GM23338 (cell line): ENCODE data around the gene CCDC181. TPM values are rescaled to one million over a fixed set of nuclear protein-coding genes. Genes with fewer than 3 reads are reported as not detected.

Source experiments
- ATAC-seq: fragments of 200-7000 bp; cut with Tn5 transposase; 3 replicates; pipeline ENCODE4 v1.9.1; 2020
- DNase-seq: peaks from one replicate; pipeline ENCODE4 v3.0.0-alpha.2; 2015; ENCODE audit warnings: low spot score
- H2AFZ ChIP-seq: fragments of 200-600 bp; sonication (generic); 2 replicates; pipeline ENCODE4 v1.8.0; 2016; ENCODE audit warnings: antibody characterized with exemption, mild to moderate bottlenecking, moderate library complexity
- H3F3A ChIP-seq: fragments of 200-600 bp; sonication (generic); replicated peaks from 2 replicates; pipeline ENCODE4 v1.8.0; 2017; ENCODE audit warnings: antibody characterized with exemption, mixed run types, low read depth
- H3K27ac ChIP-seq: fragments of 200-600 bp; sonication (generic); 2 replicates; pipeline ENCODE4 v1.6.1; 2016; ENCODE audit warnings: low read depth
- H3K27me3 ChIP-seq: fragments of 200-600 bp; sonication (generic); 2 replicates; pipeline ENCODE4 v1.8.0; 2016; ENCODE audit warnings: mild to moderate bottlenecking, mixed run types, moderate library complexity; ENCODE audit not compliant: insufficient read depth
- H3K36me3 ChIP-seq: fragments of 200-600 bp; sonication (generic); 2 replicates; pipeline ENCODE4 v1.8.0; 2016; ENCODE audit warnings: mild to moderate bottlenecking; ENCODE audit not compliant: insufficient read depth
- H3K4me1 ChIP-seq: fragments of 200-600 bp; sonication (generic); 2 replicates; pipeline ENCODE4 v1.8.0; 2016; ENCODE audit warnings: mild to moderate bottlenecking, moderate library complexity; ENCODE audit not compliant: insufficient read depth
- H3K4me2 ChIP-seq: fragments of 200-600 bp; sonication (generic); 2 replicates; pipeline ENCODE4 v1.7.1; 2017; ENCODE audit warnings: mixed run types
- H3K4me3 ChIP-seq: fragments of 200-600 bp; sonication (generic); 2 replicates; pipeline ENCODE4 v1.6.1; 2016; ENCODE audit warnings: mixed run types
- H3K79me2 ChIP-seq: fragments of 200-600 bp; sonication (generic); replicated peaks from 2 replicates; pipeline ENCODE4 v1.8.0; 2017; ENCODE audit warnings: mild to moderate bottlenecking; ENCODE audit not compliant: insufficient read depth
- H3K9me2 ChIP-seq: fragments of 200-600 bp; sonication (generic); 2 replicates; pipeline ENCODE4 v1.8.0; 2017; ENCODE audit not compliant: insufficient read depth
- H4K20me1 ChIP-seq: fragments of 200-600 bp; sonication (generic); replicated peaks from 2 replicates; pipeline ENCODE4 v1.8.0; 2017; ENCODE audit warnings: mild to moderate bottlenecking; ENCODE audit not compliant: insufficient read depth
- H3K27ac Mint-ChIP-seq: 2 replicates; pipeline ENCODE4 v1.8.0; 2020; ENCODE audit warnings: inconsistent platforms, mild to moderate bottlenecking, moderate library complexity, mixed read lengths
- H3K27me3 Mint-ChIP-seq: 3 replicates; pipeline ENCODE4 v1.8.0; 2022; ENCODE audit warnings: low read depth, mild to moderate bottlenecking, moderate library complexity, mixed read lengths, inconsistent platforms; ENCODE audit not compliant: insufficient read depth, poor library complexity
- H3K36me3 Mint-ChIP-seq: 3 replicates; pipeline ENCODE4 v1.8.0; 2021; ENCODE audit warnings: low read depth, mild to moderate bottlenecking, inconsistent platforms, moderate library complexity, mixed read lengths
- H3K4me1 Mint-ChIP-seq: 3 replicates; pipeline ENCODE4 v1.8.0; 2020; ENCODE audit warnings: mild to moderate bottlenecking, inconsistent platforms, mixed read lengths
- H3K4me3 Mint-ChIP-seq: 3 replicates; pipeline ENCODE4 v1.8.0; 2021; ENCODE audit warnings: moderate library complexity, mild to moderate bottlenecking, inconsistent platforms, mixed read lengths
- H3K9me3 Mint-ChIP-seq: 3 replicates; pipeline ENCODE4 v1.8.0; 2020; ENCODE audit warnings: moderate library complexity, mild to moderate bottlenecking, inconsistent platforms, mixed read lengths
- CREB1 ChIP-seq: fragments of 250-450 bp; sonication (Bioruptor Pico); IDR thresholded peaks from 2 replicates; pipeline ENCODE4 v1.5.0; 2020; ENCODE audit warnings: low read depth, mild to moderate bottlenecking, moderate library complexity
- EZH2 ChIP-seq: fragments of 200-600 bp; sonication (generic); IDR thresholded peaks from one replicate; pipeline ENCODE4 v1.8.0; 2017; ENCODE audit warnings: antibody characterized with exemption, mild to moderate bottlenecking, low read depth; ENCODE audit not compliant: unreplicated experiment
- EZH2phosphoT487 ChIP-seq: fragments of 200-600 bp; sonication (generic); IDR thresholded peaks from one replicate; pipeline ENCODE4 v1.8.1; 2018; ENCODE audit warnings: antibody characterized with exemption; ENCODE audit not compliant: unreplicated experiment
- JUNB ChIP-seq: IDR thresholded peaks from one replicate; pipeline ENCODE4 v1.6.1; 2016; ENCODE audit warnings: antibody characterized with exemption; ENCODE audit not compliant: unreplicated experiment
- NANOG ChIP-seq: IDR thresholded peaks from 2 replicates; pipeline ENCODE4 v1.6.1; 2016; ENCODE audit warnings: antibody characterized with exemption, borderline replicate concordance
- POLR2AphosphoS5 ChIP-seq: IDR thresholded peaks from 2 replicates; pipeline ENCODE4 v1.6.1; 2016; ENCODE audit warnings: antibody characterized with exemption, low read depth
- STAT1 ChIP-seq: IDR thresholded peaks from one replicate; pipeline ENCODE4 v1.6.1; 2016; ENCODE audit warnings: antibody characterized with exemption; ENCODE audit not compliant: unreplicated experiment
- ZNF114 ChIP-seq: fragments of 250-450 bp; sonication (Bioruptor Pico); IDR thresholded peaks from 2 replicates; pipeline ENCODE4 v1.5.0; 2020; ENCODE audit warnings: mild to moderate bottlenecking, moderate library complexity
- ZNF331 ChIP-seq: fragments of 250-450 bp; sonication (Bioruptor Pico); IDR thresholded peaks from 2 replicates; pipeline ENCODE4 v1.5.0; 2020; ENCODE audit warnings: low read depth, mild to moderate bottlenecking, moderate library complexity
- polyA plus RNA-seq: library from polyadenylated mRNA; unstranded; fragments of >200 nt; fragmentation: Nextera tagmentation; extraction: Ambion mirVana; gene quantifications from 2 replicates; pipeline ENCODE4 v1.2.1, GENCODE V29; 2016
- total RNA-seq: library from RNA; depleted of rRNA; stranded (reverse); fragments of >200 nt; shearing (Covaris generic); gene quantifications from 2 replicates; pipeline ENCODE4 v1.2.3, GENCODE V29; 2014
- TF ChIP-seq, protein P1 (sequence below): IDR thresholded peaks from 2 replicates; pipeline ENCODE4 v1.6.1; 2016; ENCODE audit warnings: antibody characterized with exemption
- TF ChIP-seq, protein P2 (sequence below): IDR thresholded peaks from one replicate; pipeline ENCODE4 v1.6.1; 2018; ENCODE audit warnings: antibody characterized with exemption; ENCODE audit not compliant: unreplicated experiment
- TF ChIP-seq, protein P3 (sequence below): fragments of 250-450 bp; sonication (Bioruptor Pico); IDR thresholded peaks from 2 replicates; pipeline ENCODE4 v1.5.0; 2020; ENCODE audit warnings: mild to moderate bottlenecking, moderate library complexity
- TF ChIP-seq, protein P4 (sequence below), 2 experiments: fragments of 200-600 bp in 1 of 2; sonication (generic) in 1 of 2; conservative IDR thresholded peaks; 2 replicates each; pipeline versions ENCODE4 v1.5.1 to v1.6.1; 2016 to 2017; ENCODE audit warnings: antibody characterized with exemption in 2 of 2, low read depth in 2 of 2, mild to moderate bottlenecking in 2 of 2, moderate library complexity in 1 of 2

Gene CCDC181
- total and polyA plus RNA-seq, 2 experiments from 2014 or later: 3.4 to 9.0 TPM

DNA sequence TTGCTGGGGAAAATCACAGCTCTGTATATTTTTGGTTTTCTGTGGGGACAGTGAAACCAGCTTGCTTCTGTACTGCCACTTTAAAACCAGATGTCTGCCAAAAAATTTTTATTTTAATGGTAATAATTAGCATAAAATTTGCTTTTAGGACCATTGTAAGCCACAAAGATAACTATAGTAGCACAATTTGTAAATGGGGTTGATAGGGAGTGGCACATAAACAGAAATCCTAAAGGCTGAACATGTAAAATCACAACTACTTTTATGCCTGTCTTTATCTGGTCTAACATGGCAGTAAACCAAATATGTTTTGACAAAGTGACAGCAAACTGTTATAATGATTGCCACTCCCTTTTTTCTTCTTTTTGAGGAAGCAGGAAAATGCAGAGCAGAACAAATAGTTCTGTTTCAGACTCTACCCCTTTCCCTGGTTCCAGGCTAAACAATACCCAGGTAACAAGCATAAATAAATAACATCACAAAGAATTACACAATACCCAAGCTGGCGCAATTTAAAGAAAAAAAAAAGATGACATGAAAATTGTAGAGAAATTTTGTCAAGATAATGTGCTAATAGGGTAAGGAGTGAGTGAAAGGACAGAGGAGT lies 24.0 kb upstream of the CCDC181 start:
- no peaks in the 10 kb centered on the region for H3K9me2 ChIP-seq
- ATAC-seq (no peak), DNase-seq (no peak)
- no peak overlapping the region for H3K4me2 ChIP-seq
- H3K27ac ChIP-seq: no peak overlapping the region
- H4K20me1 ChIP-seq: no peaks in the 10 kb centered on the region
- no peaks in the 10 kb centered on the region for H3K27me3 ChIP-seq
- Mint-ChIP-seq H3K4me1 (peaks cover 7% of the 10 kb centered on the region; the same call in 2 of the 3 replicates), H3K9me3 (peaks cover under 1% of the 10 kb centered on the region; the same call in 2 of the 3 replicates), H3K27ac (no peak overlapping the region), H3K36me3 (no peaks in the 10 kb centered on the region), H3K4me3 (no peak overlapping the region), H3K27me3 (no peaks in the 10 kb centered on the region)
- no peaks in the 10 kb centered on the region for H3K79me2 ChIP-seq
- no peaks in the 10 kb centered on the region for H3F3A ChIP-seq
- no peak overlapping the region for H2AFZ ChIP-seq
- 0 out of 2 replicates have a peak, but pooled peaks cover 3% of the 10 kb centered on the region for H3K4me1 ChIP-seq
- TF ChIP-seq, protein P1, sequence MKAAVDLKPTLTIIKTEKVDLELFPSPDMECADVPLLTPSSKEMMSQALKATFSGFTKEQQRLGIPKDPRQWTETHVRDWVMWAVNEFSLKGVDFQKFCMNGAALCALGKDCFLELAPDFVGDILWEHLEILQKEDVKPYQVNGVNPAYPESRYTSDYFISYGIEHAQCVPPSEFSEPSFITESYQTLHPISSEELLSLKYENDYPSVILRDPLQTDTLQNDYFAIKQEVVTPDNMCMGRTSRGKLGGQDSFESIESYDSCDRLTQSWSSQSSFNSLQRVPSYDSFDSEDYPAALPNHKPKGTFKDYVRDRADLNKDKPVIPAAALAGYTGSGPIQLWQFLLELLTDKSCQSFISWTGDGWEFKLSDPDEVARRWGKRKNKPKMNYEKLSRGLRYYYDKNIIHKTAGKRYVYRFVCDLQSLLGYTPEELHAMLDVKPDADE: no peak
- TF ChIP-seq EZH2phosphoT487 (no peak), ZNF331 (CRISPR knock-in tag) (no peak), EZH2 (no peak), CREB1 (no peak), STAT1 (no peak), ZNF114 (CRISPR knock-in tag) (no peak), NANOG (no peak), JUNB (no peak), POLR2AphosphoS5 (no peak)
- TF ChIP-seq, protein P2, sequence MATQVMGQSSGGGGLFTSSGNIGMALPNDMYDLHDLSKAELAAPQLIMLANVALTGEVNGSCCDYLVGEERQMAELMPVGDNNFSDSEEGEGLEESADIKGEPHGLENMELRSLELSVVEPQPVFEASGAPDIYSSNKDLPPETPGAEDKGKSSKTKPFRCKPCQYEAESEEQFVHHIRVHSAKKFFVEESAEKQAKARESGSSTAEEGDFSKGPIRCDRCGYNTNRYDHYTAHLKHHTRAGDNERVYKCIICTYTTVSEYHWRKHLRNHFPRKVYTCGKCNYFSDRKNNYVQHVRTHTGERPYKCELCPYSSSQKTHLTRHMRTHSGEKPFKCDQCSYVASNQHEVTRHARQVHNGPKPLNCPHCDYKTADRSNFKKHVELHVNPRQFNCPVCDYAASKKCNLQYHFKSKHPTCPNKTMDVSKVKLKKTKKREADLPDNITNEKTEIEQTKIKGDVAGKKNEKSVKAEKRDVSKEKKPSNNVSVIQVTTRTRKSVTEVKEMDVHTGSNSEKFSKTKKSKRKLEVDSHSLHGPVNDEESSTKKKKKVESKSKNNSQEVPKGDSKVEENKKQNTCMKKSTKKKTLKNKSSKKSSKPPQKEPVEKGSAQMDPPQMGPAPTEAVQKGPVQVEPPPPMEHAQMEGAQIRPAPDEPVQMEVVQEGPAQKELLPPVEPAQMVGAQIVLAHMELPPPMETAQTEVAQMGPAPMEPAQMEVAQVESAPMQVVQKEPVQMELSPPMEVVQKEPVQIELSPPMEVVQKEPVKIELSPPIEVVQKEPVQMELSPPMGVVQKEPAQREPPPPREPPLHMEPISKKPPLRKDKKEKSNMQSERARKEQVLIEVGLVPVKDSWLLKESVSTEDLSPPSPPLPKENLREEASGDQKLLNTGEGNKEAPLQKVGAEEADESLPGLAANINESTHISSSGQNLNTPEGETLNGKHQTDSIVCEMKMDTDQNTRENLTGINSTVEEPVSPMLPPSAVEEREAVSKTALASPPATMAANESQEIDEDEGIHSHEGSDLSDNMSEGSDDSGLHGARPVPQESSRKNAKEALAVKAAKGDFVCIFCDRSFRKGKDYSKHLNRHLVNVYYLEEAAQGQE: no peak
- TF ChIP-seq, protein P3, sequence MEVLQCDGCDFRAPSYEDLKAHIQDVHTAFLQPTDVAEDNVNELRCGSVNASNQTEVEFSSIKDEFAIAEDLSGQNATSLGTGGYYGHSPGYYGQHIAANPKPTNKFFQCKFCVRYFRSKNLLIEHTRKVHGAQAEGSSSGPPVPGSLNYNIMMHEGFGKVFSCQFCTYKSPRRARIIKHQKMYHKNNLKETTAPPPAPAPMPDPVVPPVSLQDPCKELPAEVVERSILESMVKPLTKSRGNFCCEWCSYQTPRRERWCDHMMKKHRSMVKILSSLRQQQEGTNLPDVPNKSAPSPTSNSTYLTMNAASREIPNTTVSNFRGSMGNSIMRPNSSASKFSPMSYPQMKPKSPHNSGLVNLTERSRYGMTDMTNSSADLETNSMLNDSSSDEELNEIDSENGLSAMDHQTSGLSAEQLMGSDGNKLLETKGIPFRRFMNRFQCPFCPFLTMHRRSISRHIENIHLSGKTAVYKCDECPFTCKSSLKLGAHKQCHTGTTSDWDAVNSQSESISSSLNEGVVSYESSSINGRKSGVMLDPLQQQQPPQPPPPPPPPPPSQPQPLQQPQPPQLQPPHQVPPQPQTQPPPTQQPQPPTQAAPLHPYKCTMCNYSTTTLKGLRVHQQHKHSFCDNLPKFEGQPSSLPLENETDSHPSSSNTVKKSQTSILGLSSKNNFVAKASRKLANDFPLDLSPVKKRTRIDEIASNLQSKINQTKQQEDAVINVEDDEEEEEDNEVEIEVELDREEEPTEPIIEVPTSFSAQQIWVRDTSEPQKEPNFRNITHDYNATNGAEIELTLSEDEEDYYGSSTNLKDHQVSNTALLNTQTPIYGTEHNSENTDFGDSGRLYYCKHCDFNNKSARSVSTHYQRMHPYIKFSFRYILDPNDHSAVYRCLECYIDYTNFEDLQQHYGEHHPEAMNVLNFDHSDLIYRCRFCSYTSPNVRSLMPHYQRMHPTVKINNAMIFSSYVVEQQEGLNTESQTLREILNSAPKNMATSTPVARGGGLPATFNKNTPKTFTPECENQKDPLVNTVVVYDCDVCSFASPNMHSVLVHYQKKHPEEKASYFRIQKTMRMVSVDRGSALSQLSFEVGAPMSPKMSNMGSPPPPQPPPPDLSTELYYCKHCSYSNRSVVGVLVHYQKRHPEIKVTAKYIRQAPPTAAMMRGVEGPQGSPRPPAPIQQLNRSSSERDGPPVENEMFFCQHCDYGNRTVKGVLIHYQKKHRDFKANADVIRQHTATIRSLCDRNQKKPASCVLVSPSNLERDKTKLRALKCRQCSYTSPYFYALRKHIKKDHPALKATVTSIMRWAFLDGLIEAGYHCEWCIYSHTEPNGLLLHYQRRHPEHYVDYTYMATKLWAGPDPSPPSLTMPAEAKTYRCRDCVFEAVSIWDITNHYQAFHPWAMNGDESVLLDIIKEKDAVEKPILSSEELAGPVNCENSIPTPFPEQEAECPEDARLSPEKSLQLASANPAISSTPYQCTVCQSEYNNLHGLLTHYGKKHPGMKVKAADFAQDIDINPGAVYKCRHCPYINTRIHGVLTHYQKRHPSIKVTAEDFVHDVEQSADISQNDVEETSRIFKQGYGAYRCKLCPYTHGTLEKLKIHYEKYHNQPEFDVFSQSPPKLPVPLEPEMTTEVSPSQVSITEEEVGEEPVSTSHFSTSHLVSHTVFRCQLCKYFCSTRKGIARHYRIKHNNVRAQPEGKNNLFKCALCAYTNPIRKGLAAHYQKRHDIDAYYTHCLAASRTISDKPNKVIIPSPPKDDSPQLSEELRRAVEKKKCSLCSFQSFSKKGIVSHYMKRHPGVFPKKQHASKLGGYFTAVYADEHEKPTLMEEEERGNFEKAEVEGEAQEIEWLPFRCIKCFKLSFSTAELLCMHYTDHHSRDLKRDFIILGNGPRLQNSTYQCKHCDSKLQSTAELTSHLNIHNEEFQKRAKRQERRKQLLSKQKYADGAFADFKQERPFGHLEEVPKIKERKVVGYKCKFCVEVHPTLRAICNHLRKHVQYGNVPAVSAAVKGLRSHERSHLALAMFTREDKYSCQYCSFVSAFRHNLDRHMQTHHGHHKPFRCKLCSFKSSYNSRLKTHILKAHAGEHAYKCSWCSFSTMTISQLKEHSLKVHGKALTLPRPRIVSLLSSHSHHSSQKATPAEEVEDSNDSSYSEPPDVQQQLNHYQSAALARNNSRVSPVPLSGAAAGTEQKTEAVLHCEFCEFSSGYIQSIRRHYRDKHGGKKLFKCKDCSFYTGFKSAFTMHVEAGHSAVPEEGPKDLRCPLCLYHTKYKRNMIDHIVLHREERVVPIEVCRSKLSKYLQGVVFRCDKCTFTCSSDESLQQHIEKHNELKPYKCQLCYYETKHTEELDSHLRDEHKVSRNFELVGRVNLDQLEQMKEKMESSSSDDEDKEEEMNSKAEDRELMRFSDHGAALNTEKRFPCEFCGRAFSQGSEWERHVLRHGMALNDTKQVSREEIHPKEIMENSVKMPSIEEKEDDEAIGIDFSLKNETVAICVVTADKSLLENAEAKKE (CRISPR knock-in tag): no peak
- TF ChIP-seq, protein P4, sequence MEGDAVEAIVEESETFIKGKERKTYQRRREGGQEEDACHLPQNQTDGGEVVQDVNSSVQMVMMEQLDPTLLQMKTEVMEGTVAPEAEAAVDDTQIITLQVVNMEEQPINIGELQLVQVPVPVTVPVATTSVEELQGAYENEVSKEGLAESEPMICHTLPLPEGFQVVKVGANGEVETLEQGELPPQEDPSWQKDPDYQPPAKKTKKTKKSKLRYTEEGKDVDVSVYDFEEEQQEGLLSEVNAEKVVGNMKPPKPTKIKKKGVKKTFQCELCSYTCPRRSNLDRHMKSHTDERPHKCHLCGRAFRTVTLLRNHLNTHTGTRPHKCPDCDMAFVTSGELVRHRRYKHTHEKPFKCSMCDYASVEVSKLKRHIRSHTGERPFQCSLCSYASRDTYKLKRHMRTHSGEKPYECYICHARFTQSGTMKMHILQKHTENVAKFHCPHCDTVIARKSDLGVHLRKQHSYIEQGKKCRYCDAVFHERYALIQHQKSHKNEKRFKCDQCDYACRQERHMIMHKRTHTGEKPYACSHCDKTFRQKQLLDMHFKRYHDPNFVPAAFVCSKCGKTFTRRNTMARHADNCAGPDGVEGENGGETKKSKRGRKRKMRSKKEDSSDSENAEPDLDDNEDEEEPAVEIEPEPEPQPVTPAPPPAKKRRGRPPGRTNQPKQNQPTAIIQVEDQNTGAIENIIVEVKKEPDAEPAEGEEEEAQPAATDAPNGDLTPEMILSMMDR (conservative IDR thresholded peaks at IDR 0.05; ENCODE audit: low read depth in 2 of 2): no peak
- H3K4me3 ChIP-seq: no peak overlapping the region
- H3K36me3 ChIP-seq: no peaks in the 10 kb centered on the region
